ENCODE measurements around the gene WNT9B.

WNT9B gene

GRCh38 chr17:46833840-46834208, 17.6 kb upstream of the WNT9B start:
- H3K27ac ChIP-seq (replicated peaks): no peak overlapping the region
- H3K27me3 ChIP-seq (ENCODE audit: insufficient read depth, poor library complexity, severe bottlenecking): no peaks in the 10 kb centered on the region
- no peak overlapping the region for H3K4me3 ChIP-seq (replicated peaks; ENCODE audit: insufficient read depth, low read length)
- DNase-seq (ENCODE audit: low read depth in 1 of 2, low spot score in 1 of 2): no peak
- TF ChIP-seq REST (IDR thresholded peaks at IDR 0.05; ENCODE audit: insufficient replicate concordance, low read depth) (no peak), CTCF (IDR thresholded peaks at IDR 0.05; ENCODE audit: insufficient read depth, low read length) (no peak), POLR2AphosphoS5 (IDR thresholded peaks at IDR 0.05; ENCODE audit: low read depth) (no peak), SPI1 (IDR thresholded peaks at IDR 0.05; ENCODE audit: borderline replicate concordance, low read depth) (no peak), GABPA (IDR thresholded peaks at IDR 0.05; ENCODE audit: low read depth) (no peak)

- no peaks in the 10 kb centered on the region for H3K27me3 ChIP-seq (ENCODE audit: insufficient read depth, poor library complexity, severe bottlenecking)
- no peak overlapping the region for H3K4me3 ChIP-seq (replicated peaks; ENCODE audit: insufficient read depth, low read length)
- no peak overlapping the region for H3K27ac ChIP-seq (replicated peaks)
- TF ChIP-seq POLR2AphosphoS5 (IDR thresholded peaks at IDR 0.05; ENCODE audit: low read depth) (no peak), SPI1 (IDR thresholded peaks at IDR 0.05; ENCODE audit: borderline replicate concordance, low read depth) (no peak), GABPA (IDR thresholded peaks at IDR 0.05; ENCODE audit: low read depth) (no peak)
- DNase-seq (ENCODE audit: low read depth in 1 of 2, low spot score in 1 of 2): no peak
These were observed 16.5 kb upstream of the WNT9B start for GRCh38 chr17:46834846-46835245.

- no peak for DNase-seq (ENCODE audit: low read depth in 1 of 2, low spot score in 1 of 2)
- Histone ChIP-seq H3K27me3 (ENCODE audit: insufficient read depth, poor library complexity, severe bottlenecking) (peaks cover 2% of the 10 kb centered on the region), H3K27ac (replicated peaks) (no peak overlapping the region), H3K4me3 (replicated peaks; ENCODE audit: insufficient read depth, low read length) (no peak overlapping the region)
- TF ChIP-seq POLR2AphosphoS5 (IDR thresholded peaks at IDR 0.05; ENCODE audit: low read depth) (no peak), CTCF (IDR thresholded peaks at IDR 0.05; ENCODE audit: insufficient read depth, low read length) (no peak), REST (IDR thresholded peaks at IDR 0.05; ENCODE audit: insufficient replicate concordance, low read depth) (no peak)
These were observed 14.9 kb upstream of the WNT9B start for GRCh38 chr17:46836500-46836899.

- Histone ChIP-seq H3K27me3 (ENCODE audit: insufficient read depth, poor library complexity, severe bottlenecking) (peaks cover 2% of the 10 kb centered on the region), H3K4me3 (replicated peaks; ENCODE audit: insufficient read depth, low read length) (no peak overlapping the region), H3K27ac (replicated peaks) (no peak overlapping the region)
- DNase-seq (ENCODE audit: low read depth in 1 of 2, low spot score in 1 of 2): no peak
- TF ChIP-seq SPI1 (IDR thresholded peaks at IDR 0.05; ENCODE audit: borderline replicate concordance, low read depth) (no peak), GABPA (IDR thresholded peaks at IDR 0.05; ENCODE audit: low read depth) (no peak), REST (IDR thresholded peaks at IDR 0.05; ENCODE audit: insufficient replicate concordance, low read depth) (no peak)
These were observed 13.9 kb upstream of the WNT9B start for GRCh38 chr17:46837521-46837920.

All from HL-60 (cell line).